Prostate gland (tissue), 2 donors: Measurements from ENCODE around the gene MYCBPAP. TPM values are rescaled to one million over a fixed set of nuclear protein-coding genes. Genes with fewer than 3 reads are reported as not detected.
A peak's percentile ranks its signal among the peaks of the same experiment; 100 is the strongest.

Experiments
- DNase-seq: peaks from one replicate; pipeline ENCODE4 v3.0.0-alpha.2; 2019; ENCODE audit warnings: low spot score
- H3K27ac ChIP-seq, 2 donors: fragments of 200-600 bp; sonication (generic); 2 replicates each; pipeline ENCODE4 v1.5.1; 2017 to 2019
- H3K27me3 ChIP-seq: fragments of 200-600 bp; sonication (generic); replicated peaks from 2 replicates; pipeline ENCODE4 v1.5.1; 2019; ENCODE audit not compliant: insufficient read depth
- H3K36me3 ChIP-seq, 2 donors: fragments of 200-600 bp; sonication (generic); 1 replicate in 1 of 2; 2 replicates in 1 of 2; pipeline versions ENCODE4 v1.5.1 to v1.8.1; 2017 to 2019
- H3K4me1 ChIP-seq: fragments of 200-600 bp; sonication (generic); replicated peaks from 2 replicates; pipeline ENCODE4 v1.5.1; 2019
- H3K4me3 ChIP-seq, 2 donors: fragments of 200-600 bp; sonication (generic); 2 replicates each; pipeline ENCODE4 v1.5.1; 2017 to 2019
- H3K9me3 ChIP-seq: fragments of 200-600 bp; sonication (generic); 2 replicates; pipeline ENCODE4 v1.5.1; 2017
- CTCF ChIP-seq, 4 experiments: fragments of 200-600 bp in 2 of 4; fragments of 450-650 bp in 2 of 4; sonication (generic) in 2 of 4; IDR thresholded peaks; 1 replicate in 3 of 4; 2 replicates in 1 of 4; pipeline ENCODE4 v1.5.1; 2016 to 2019; ENCODE audit warnings: antibody characterized with exemption in 4 of 4, mild to moderate bottlenecking in 2 of 4, moderate library complexity in 2 of 4
- POLR2A ChIP-seq: fragments of 450-650 bp; IDR thresholded peaks from one replicate; pipeline ENCODE4 v1.6.1; 2016; ENCODE audit warnings: antibody characterized with exemption, mild to moderate bottlenecking
- POLR2AphosphoS5 ChIP-seq: sonication (generic); formaldehyde crosslinking; IDR thresholded peaks from one replicate; pipeline ENCODE4 v1.6.1; 2017; ENCODE audit warnings: antibody characterized with exemption
- WGBS: methylation state at CpG from one replicate; pipeline ENCODE4 v1.1.5; 2018; 5-methylcytosine and 5-hydroxymethylcytosine counted together
- intact Hi-C: fragments of 100-400 bp; cut with DNase I; formaldehyde crosslinking; loops from one replicate; pipeline ENCODE4 v1.14.2; 2022
- total RNA-seq, 2 donors: library from RNA; depleted of rRNA; stranded (reverse); fragments of >200 nt; gene quantifications; one replicate each; pipeline ENCODE4 v1.1.0, GENCODE V29; 2016

The MYCBPAP gene
- total RNA-seq, 2 donors from 2014 or later = 0.14 to 12.6 TPM

DNA sequence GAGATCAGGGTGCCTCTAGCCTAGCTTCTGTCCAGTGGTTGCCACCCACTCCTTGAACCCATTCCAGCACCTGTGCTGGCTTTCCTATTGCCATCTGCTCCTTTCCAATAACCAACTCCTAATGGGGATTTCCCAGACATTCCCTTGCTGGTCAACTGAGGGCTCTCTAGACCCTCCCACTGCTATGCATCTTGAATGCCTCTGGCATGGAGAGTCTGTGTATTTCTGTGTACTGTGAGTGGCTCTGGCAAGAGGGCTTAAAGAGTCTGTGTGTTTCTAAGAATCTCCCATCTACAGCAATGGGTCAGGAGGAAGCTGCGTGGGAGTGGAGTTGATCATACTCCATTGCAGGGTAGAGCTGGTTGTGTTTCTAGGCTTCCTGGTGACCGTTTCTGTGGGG, 13.3 kb downstream of the MYCBPAP start:
- intact Hi-C loops = no loop called here
- 88% methylated on average over 2 of the region's 2 CpGs for WGBS

GRCh38 chr17:50522766-50523165, 14.5 kb downstream of the MYCBPAP start:
- H3K4me1 ChIP-seq = peaks cover 4% of the 10 kb centered on the region
- H3K9me3 ChIP-seq = no peaks in the 10 kb centered on the region
- H3K4me3 ChIP-seq = no peak overlapping the region
- 84% methylated on average over 10 of the region's 10 CpGs for WGBS
- H3K27ac ChIP-seq = no peak overlapping the region
- no peaks in the 10 kb centered on the region for H3K36me3 ChIP-seq
- DNase-seq = no peak
- intact Hi-C loops = no loop called here
- H3K27me3 ChIP-seq = no peaks in the 10 kb centered on the region
- TF ChIP-seq POLR2A = no peak

More for the DNA sequence above, 13.3 kb downstream of the MYCBPAP start:
- Histone ChIP-seq H3K9me3 (no peaks in the 10 kb centered on the region), H3K27me3 (no peaks in the 10 kb centered on the region), H3K4me1 (peaks cover 4% of the 10 kb centered on the region), H3K36me3 (no peaks in the 10 kb centered on the region), H3K4me3 (no peak overlapping the region), H3K27ac (no peak overlapping the region)
- TF ChIP-seq POLR2A (no peak), CTCF (IDR thresholded peaks at IDR 0.05) (no peak), POLR2AphosphoS5 (no peak)
- no peak for DNase-seq

- Histone ChIP-seq H3K36me3 (no peaks in the 10 kb centered on the region), H3K9me3 (no peaks in the 10 kb centered on the region), H3K4me1 (peaks cover 4% of the 10 kb centered on the region), H3K27ac (no peak overlapping the region), H3K27me3 (no peaks in the 10 kb centered on the region), H3K4me3 (no peak overlapping the region)
- intact Hi-C loops = no loop called here
- peak; percentile 72 for DNase-seq
- WGBS = 47% methylated on average over 2 of the region's 2 CpGs
- no peak for TF ChIP-seq CTCF (IDR thresholded peaks at IDR 0.05)
- TF ChIP-seq POLR2A = no peak
- peak; percentile 52 for TF ChIP-seq POLR2AphosphoS5
Observed at GRCh38 chr17:50523208-50523607, 15.0 kb downstream of the MYCBPAP start.

DNA sequence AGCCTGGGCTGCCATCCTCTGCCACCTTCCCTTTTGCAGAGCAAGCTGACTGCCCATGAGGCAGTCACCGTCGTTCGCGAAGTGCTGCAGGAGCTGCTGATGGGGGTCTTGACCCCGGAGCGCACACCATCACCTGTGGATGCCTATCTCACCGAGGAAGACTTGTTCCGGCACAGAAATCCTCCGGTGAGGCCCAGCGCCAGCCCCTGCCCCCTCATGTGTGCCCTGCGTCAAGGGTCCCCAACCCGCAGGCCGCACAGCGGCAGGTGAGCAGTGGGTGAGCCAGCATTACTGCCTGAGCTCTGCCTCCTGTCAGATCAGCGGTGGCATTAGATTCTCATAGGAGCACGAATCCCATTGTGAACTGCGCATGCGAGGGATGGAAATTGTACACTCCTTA, 16.6 kb downstream of the MYCBPAP start:
- Histone ChIP-seq H3K27me3 (no peaks in the 10 kb centered on the region), H3K27ac (no peak overlapping the region), H3K4me3 (no peak overlapping the region), H3K9me3 (no peaks in the 10 kb centered on the region), H3K4me1 (no peaks in the 10 kb centered on the region), H3K36me3 (no peaks in the 10 kb centered on the region)
- WGBS = 91% methylated on average over 18 of the region's 18 CpGs
- no peak for TF ChIP-seq CTCF (IDR thresholded peaks at IDR 0.05)
- no peak for TF ChIP-seq POLR2AphosphoS5
- no peak for TF ChIP-seq POLR2A
- intact Hi-C loops = no loop called here
- DNase-seq = no peak

DNA sequence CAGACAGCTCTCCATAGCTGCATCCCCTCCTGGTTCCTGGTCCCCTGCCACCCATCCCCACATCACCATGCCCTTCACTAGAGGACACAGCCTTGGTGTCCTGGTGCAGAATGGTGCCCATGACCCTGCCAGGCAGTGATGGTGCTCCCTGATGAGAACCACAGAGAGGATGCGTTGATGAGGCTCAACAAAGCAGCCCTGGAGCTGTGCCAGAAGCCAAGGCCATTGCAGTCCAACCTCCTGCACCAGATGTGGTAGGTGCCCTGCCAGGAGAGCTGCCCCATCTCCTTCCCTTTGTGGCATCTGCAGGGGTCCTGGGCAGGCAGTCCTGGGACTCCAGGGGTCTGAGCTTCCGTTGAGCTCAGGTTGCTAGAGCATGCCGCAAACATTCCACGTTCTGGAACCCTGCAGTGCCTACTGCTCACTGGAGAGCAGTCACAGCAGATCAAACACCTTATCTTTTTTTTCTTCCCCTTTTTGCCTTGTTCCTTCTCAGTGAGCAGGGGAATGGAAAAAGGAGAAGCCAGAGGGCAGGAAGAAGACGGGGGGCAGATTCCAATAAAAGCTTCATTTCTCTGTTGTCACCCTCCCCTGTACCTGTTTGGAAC, 19.0 kb downstream of the MYCBPAP start:
- H3K27me3 ChIP-seq = no peaks in the 10 kb centered on the region
- intact Hi-C loops = no loop called here
- H3K36me3 ChIP-seq = no peaks in the 10 kb centered on the region
- no peak overlapping the region for H3K27ac ChIP-seq
- no peak for DNase-seq
- no peaks in the 10 kb centered on the region for H3K9me3 ChIP-seq
- no peak overlapping the region for H3K4me3 ChIP-seq
- TF ChIP-seq POLR2A = no peak
- TF ChIP-seq POLR2AphosphoS5 = no peak
- TF ChIP-seq CTCF (IDR thresholded peaks at IDR 0.05) = no peak
- peaks cover 2% of the 10 kb centered on the region for H3K4me1 ChIP-seq
- WGBS = 70% methylated on average over 5 of the region's 5 CpGs
